Activated CD4-positive, CD25-positive, alpha-beta regulatory T cell treated with anti-CD3 and anti-CD28 coated beads, Interleukin-2, amount 50 U/mL, for 24 hours (primary cell): Measurements from ENCODE around the gene SLC28A3.

ENCODE experiments used
- ATAC-seq, 2 donors: fragments of 150-1000 bp; cut with Tn5 transposase; one replicate each; pipeline ENCODE4 v1.10.0; 2021; ENCODE audit warnings: mild to moderate bottlenecking in 1 of 2, moderate library complexity in 1 of 2

The SLC28A3 gene

DNA sequence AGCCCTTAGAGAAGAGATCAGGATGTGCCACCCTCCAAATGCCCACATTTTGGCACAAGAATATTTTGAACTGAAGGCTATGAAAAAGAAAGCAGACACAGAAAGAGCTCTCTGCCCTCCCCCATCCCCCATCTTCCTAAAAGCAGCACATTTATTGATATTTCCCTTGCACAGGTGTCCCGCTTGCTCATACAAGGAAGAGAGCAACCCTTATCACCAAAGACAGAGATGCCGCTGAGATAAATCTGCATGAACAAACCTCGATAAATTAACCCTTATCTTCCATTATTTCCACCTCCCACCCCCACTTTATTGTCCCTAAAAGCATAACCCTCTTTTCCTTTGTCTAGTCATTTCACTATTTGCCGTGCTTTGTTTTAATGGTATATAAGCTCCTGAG lies 1.8 kb downstream of the SLC28A3 start:
- no peak for ATAC-seq

DNA sequence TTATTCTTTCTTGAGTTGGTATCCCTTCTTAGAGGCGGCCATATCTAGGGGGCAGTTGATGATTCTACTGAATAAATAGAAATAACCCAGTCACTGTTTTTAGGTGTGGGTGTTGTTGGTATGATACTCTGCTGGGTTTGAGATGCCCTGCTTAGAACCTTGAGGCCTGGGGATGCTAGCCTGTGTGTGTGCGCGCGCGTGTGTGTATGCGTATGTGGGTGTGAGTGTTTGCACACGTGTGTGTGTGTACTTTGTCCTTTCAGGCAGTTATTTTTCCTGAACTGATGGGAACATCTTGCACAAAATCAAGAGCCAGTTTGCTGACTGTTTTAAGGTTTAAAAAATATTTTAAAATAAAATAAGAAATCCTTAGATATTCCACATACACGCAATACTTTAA lies 3.3 kb downstream of the SLC28A3 start:
- ATAC-seq, result no peak

DNA sequence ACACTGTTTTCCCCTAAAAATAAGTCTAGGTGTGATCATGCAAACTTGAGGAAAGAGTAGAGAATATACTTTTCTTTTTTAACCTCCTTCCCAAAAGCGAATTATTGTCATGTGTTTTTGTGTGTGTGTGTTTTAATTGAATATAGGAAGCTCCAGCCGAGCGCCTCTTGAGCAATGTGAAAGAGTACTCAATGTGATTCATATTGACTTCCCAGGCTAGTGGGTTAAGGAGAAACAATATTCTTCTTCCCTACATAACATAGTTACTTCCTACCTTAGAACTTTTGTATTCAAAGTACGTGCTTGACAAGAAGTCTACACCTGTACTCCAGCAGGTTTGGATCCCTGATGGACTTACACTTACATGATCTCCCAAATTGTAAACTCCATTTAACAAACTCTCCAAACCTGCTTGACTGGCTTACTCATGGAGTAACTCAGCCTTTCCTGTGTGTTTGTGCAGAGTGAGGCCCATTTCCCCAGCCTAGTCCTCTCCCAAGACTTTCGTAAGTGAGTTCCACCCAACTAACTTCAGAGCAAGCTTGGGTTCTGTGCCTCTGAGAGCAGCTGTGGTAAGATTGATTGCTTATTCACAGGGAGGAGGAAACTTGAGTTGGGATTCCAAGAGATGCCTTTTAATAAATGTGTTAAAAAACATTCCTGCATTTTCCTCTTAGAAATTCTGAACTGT lies 9.3 kb downstream of the SLC28A3 start:
- no peak for ATAC-seq

DNA sequence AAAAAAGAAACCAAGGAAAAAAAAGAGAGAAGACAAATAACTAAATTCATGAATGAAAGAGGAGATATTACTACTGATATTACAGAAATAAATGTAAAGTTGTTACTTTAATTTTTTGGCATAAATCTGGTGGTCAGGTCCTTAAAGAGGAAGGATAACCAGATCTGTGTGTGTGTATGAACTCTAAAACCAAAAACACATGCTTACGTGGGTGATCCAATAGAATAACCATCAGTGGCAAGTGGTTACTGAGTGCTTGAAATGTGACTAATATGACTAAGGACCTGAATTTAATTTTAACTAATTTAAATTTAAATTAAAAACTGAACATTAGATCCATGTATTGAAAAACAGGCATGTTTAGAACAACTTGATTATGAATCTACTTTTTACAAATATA lies 10.3 kb downstream of the SLC28A3 start:
- ATAC-seq, result no peak

DNA sequence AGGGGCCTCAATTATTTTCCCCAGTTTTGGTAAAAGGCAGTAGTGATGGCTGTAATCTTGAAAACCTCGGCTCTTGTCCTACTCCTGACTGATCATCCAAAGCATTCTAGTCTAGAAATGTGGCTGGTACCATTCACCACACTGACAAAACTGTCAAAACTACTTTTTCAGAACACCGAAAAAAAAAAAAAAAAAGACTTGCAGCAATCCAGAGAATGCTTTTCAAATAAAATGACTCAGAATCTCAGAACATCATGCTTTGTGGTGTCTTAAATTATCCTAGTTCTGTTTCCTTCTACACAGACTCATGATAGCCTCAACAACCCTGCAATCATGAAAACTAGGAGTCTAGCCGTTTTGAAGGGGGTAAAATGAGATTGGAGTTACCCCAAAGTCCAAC lies 13.4 kb downstream of the SLC28A3 start:
- no peak for ATAC-seq

DNA sequence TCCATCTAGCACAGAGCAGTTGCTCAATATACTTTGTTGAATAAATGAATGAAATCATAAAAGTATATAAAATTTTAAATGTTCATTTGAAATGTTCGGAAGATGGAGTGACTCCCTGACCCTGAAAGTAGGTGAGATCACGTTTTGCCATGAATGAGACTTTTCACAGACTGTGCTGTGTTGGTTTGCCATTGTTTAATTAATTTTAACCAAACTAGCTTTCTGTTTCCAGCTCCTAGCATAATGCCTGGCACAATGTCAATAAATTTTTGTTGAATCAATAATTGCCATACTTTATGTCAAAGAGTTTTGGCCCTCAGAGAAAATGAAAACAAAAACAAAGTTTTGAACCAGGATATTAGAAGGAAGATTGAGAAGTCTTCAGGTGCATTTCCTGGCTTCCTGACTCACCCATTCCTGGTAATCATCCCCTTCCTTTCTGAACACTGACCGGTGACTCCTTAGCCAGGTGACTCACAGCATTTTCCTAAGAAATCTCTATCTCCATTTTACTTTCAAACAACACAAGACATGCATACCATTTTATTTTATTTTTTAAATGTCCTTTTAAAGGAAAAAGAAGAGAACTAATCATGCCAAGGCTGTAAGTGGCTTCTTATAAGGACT lies 15.1 kb downstream of the SLC28A3 start:
- ATAC-seq, result no peak

DNA sequence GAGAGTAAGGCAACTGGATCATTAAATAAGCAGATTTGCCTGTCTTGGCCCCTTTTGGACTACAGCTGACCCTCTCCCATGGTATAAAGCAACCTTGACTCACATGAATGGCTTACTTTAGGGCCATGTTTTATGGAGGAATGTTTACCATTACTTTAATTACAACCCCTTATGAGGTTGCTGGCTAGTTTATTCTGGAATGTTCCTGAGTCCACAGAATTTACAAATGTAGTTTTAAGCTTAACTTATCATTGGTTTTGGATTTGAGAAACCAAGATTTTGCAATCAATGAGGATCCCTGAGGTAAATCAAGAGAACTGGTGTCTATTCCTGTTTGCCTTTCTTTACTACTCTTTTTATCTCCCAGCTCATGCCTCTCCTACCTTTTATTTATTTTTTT lies 15.7 kb downstream of the SLC28A3 start:
- ATAC-seq, result no peak

DNA sequence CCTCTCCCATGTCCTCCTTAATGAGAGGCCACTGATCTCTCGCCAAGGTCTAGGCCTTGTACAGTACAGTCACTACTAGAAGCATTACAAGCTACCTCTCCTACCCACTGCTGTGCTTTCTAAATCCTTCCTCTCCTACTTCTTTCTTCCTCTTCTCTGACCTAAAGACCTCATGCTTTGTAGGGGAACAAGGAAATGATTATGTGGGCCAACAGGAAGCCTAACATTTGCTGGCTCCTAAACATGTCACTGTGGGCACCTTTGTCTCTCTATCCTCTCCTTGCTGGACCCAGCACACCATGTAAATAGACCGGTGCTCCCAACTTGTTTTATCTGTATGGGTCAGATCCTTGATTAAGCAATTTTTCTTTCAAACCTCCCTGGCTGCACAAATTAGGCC lies 16.7 kb downstream of the SLC28A3 start:
- ATAC-seq, result no peak

DNA sequence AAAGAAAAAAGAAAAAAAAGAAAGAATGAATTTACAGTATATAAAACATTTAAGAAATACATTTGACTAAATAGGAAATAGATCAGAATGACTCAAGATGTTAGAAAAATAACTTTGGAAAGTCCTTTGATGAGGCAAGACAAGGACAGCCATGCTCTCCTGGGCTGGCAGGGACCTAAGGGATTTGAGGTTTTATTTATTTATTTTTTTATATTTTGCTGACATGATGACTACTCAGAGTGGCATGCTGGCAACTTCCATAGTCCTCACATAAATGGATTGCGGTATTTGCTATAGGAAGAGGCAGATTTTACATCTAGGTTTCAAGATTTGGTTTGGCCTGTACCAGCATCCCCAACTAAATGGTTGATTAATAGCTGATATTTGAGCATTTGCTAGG lies 17.7 kb downstream of the SLC28A3 start:
- no peak for ATAC-seq

DNA sequence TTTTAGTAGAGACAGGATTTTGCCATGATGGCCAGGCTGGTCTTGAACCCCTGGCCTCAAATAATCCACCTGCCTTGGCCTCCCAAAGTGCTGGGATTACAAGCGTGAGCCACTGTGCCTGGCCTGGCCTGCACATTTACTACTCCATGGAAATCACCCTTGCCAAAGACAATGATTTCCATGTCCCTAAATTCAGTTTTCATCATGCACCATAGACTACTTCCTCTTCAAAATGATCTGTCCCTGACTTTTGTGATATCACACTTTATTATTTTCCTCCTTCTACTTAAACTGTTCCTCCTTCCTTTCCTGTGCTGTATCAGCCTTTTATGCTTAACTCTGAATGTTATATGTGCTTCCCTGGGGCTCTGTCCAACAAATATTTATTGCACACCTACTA lies 20.3 kb downstream of the SLC28A3 start:
- no peak for ATAC-seq

DNA sequence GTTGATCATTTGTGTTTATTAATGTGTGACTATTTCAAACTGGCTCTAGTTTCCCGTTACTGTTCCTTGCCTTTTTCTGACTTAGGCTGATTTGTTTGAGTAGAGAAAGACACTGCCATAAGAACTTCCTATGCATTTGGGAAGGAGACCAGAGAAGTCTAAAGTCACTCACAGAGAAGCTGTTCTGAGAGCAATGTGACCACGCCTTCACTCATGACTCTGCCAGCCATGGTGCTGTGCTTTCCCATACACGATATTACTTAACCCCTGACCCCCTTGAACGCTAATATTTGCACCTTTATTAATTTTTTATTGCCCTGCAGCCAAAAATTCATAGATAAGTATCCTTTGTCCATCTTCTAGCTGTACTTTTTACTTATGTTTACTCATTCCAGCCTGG lies 20.9 kb downstream of the SLC28A3 start:
- ATAC-seq, result no peak

DNA sequence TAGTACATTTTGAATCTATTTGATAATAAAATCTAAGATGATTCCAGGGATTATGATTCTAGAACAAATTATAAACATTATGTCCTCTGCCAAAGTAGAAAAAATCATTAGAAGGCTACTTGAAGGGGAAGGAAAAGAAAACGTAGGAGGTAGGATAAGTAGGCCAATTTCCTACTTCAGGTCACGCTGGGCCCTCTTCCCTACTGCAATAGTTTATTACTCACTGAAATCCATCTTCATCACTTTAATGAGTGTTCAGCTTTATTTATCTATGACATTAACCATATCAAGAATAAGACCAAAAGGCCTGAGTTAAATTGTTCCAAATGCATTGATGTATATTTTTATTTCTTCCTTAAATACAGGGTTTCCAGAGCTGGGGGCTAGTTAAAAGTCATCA lies 21.6 kb downstream of the SLC28A3 start:
- ATAC-seq, result no peak

DNA sequence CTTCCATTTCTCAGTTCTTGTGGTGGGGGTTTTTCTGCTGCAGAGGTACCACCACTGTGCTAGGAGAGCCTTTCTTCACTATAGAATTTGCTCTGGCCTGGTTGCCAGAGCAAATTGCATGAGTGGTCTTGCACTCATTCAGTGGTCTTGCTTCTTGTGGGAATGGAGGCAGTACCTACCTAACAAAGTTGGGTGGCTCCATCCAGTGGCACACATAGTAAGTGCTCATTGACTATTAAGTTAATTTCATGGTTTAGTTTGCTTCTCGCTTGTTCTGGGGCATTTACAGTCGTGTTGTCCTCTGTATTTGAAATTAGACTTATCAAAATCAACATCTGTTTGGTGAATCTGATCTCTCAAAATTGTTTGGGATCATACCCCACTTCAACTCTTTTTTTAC lies 23.0 kb downstream of the SLC28A3 start:
- no peak for ATAC-seq

DNA sequence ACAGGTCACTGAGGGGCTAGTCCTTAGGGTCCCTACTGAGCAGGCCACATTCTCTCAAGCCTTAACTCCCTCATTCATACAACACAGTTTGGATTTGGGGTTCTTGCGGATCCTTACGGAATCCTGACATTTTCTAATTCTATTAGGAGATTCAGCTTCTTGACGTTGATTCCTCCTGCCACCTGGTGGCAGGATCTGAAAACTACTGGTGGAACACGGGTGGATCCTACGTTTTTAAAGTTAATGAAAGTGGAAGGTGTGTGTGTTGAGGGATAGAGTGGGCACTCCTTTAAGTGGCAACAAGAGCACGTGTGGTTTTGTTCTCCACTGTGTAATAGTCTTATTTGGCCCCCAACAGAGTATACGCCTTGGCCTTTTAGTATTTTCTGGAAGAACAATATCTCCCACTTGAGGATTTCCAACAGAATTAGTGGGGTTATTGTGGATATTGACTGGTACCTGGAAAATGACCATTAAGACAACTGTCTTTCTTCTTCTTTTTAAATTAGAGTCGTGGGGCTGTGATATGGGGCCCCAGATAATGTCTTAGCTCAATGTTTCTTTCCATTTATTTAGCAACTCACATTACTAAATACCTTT lies 25.2 kb downstream of the SLC28A3 start:
- ATAC-seq, result no peak

DNA sequence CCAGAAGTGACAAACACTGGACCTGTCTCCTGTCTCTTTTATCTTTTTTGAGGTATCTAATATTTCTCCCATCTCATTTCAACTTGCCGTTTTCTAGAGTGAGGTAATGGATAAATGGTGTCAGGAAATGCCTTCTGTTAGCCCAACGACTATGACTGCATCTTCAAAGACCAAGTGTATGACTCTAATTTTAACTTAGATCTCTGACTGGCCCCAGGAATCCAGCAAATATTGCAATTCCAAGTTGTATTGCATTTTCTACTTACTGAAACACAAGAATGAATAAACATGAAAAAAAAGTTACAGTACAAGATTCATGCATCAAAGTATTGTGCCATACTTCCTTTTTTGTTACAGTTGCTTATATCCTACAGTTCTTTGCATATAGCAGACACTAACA lies 26.3 kb downstream of the SLC28A3 start:
- no peak for ATAC-seq

DNA sequence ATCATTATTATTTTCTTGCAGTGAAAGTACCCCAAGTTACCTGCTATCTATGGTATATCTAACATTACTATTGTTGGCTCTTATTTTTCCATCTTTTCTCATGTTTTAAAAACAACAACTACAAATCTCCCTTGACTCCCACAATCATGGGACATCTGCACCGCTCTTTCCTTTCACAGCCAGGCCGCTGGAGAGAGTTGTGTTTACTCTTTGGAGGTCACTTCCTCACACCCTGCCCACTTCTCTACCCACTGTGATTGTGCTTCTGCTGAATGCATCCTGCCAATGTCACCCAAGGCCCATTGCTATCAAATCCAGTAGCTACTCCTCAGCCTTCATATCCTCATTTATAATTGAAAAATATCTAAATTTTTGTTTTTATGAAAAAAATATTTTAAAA lies 29.7 kb downstream of the SLC28A3 start:
- no peak for ATAC-seq

DNA sequence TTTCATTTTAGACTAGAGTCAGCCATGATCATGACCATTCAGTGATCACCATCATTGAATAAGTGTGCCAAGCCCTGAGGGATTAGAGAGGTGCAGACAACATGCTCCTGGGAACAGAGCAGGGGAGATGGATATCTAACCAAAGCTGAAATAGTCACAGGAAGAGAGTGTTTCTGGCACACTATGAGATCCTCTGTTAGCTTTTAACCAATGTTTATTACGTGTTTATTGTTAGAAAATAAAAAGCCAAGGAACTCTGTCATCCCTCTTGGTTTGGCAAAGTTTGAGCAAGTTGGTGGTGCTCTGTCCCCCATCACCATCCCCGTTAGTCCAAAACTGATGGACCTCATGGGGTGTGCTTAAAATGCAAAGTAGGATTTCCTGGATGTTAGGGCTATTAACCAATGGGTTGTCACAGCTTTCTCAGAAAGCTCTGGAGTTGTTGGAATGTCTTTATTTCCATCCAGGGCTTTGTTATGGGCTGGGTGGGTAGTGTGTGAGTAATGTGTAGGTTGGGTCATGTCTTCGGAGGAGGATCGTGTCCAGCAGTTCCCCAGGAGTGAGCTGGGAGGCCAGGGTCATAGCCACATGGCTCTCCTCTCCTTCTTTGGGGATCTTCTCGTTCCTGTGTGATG lies 34.9 kb downstream of the SLC28A3 start:
- ATAC-seq, result no peak

DNA sequence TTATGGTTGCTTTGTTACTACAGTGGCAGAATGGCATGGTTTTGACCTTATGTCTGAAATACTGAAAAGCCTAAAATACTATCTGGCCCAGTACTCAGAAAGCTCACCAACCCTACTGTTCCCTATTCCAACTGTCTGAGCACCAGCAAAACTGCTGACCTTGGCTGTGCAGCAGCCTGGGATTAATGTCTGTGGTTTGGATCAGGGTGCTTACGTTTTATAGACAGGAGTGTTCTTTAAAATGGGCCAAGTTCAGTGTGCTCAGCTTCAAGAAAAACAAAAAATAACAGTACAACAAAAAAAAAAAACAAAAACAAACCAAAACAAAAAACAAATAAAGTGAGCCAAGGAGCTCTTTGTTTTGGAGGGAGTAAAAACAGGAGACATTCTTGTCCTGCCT lies 36.4 kb downstream of the SLC28A3 start:
- ATAC-seq, result no peak

DNA sequence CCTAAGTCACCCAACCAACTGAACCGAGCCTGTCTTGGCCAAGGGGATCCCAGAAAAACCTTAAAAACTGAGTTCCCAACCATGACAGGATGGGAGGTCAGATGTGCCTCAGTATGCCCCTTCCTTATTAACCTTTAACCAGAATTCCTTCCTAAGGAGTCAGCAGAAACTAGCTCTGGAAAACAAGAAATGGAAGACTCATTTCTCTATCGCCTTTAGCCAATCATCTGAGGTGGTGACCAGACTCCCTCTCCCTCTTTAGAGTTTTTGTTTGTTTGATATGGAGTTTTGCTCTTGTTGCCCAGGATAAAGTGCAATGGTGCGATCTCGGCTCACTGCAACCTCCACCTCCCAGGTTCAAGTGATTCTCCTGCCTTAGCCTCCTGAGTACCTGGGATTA lies 37.5 kb downstream of the SLC28A3 start:
- ATAC-seq, result no peak

DNA sequence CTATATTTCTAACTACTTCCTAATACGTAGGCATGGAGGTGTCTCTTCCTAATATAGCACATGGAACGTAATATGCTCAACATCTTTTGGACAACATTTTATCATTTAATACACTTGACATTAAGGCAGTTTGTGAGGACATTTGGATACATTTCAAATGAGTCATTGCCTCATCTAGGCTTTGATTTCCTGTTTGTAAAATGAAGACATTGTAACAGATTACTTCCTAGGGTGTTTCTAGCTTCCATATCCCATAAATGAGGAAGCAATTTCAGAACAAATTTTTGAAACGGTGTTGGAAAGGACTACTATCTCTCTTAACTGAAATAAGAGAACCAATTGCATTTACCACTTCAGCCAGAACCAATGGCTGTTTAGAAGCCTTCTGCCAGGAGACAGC lies 38.7 kb downstream of the SLC28A3 start:
- ATAC-seq, result no peak

DNA sequence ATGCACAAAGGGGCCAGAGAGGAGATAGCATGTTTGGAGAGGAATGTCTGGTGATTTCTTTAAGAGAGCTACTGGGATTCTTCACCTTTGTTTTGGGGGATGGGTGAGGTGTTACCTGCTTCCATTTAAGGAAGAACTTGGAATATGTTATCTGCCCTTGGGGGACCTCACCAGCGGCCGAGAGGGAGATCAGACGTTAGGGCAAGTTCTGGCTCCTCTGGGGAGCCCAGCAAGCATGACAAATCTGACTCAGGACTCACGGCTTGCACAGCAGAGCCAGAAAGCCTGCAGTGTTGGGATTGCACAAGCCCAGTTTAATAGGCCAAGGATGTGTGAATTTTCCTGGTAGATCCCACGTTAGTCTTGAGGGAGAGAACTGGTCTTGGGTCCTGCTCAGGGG lies 40.3 kb downstream of the SLC28A3 start:
- ATAC-seq, result no peak

DNA sequence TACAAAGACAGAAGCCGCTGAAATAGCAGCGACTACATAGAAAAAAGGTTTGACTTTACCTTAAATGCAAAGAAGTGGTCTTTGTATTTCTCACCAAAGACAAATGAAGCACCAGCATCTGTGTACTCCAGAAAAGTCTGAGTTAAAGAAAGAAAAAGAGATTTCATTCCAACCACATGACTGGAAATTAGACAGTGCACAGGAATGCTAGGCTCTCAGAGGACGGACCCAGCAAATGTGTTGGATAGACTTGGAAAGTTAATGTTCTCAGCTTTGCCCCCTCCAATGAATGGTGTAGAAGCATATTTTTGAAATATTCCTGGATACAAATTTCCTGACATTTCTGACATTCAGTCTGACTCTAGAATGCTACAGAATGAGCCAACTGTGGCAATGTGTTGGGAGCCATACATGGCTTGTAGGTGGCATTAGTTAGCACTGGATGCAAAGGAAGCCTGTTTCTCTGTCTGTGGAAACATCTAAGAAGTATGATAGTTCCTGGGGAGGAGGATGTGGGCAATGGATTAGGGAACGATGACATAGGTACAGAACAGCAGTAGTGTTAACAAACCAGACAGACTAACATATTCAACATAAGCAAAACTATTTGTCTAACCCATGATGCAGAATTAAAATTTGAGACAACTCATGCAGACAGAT lies 43.3 kb downstream of the SLC28A3 start:
- no peak for ATAC-seq

DNA sequence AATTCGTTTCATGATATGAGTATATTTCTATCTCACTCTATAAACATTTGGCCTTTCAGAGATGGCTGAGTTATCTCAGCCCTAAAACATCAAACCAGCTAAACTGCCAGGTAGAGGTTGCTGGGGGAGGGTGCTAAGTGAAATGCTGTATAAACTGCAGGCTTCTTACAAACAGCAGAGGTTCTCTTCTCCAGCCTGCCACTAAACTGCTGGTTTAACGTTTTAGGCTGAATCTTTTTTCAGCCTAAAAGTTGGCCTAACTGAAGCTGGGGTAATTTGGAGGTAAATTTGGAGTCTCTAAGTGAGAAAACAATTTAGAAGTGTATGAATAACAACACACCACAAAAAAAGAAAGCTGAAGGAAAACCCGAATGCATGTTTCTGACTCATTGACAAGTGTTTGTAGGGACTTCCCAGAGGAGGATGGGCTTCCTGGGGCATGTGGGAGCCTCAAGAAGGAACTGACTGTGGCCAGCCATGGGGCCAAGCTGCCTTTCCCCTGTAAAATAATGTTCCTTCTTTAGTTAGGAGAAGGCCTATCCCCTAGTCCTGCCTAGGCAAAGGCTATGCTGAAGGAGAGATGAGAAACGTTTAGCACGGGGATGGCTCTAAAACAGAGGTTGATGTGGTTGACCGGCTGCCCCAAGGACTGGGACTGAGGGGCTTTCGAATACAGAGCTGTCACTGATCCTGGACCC lies 44.3 kb downstream of the SLC28A3 start:
- peak; percentile 69 to 75 for ATAC-seq
